Glutamatergic neuron (in vitro differentiated cells): ENCODE data around the gene BCKDHB. TPM values are rescaled to one million over a fixed set of nuclear protein-coding genes. Genes with fewer than 3 reads are reported as not detected.
"Not testable (repeated sequence)": the region's sequence is repeated elsewhere in the genome, so short reads cannot be mapped to it uniquely, and the experiment has no call there.

Source experiments
- DNase-seq: peaks from one replicate; pipeline ENCODE4 v3.0.0; 2022
- H3K27ac Mint-ChIP-seq: one replicate; pipeline ENCODE4 v1.8.0; 2020; ENCODE audit warnings: mild to moderate bottlenecking, mixed read lengths, inconsistent platforms; ENCODE audit not compliant: unreplicated experiment
- H3K27me3 Mint-ChIP-seq: one replicate; pipeline ENCODE4 v1.8.0; 2020; ENCODE audit warnings: mild to moderate bottlenecking, moderate library complexity, mixed read lengths, inconsistent platforms; ENCODE audit not compliant: unreplicated experiment
- H3K36me3 Mint-ChIP-seq: one replicate; pipeline ENCODE4 v1.8.0; 2020; ENCODE audit warnings: mild to moderate bottlenecking, mixed read lengths, inconsistent platforms; ENCODE audit not compliant: unreplicated experiment
- H3K4me1 Mint-ChIP-seq: one replicate; pipeline ENCODE4 v1.8.0; 2020; ENCODE audit warnings: mild to moderate bottlenecking, low read depth, mixed read lengths, inconsistent platforms; ENCODE audit not compliant: unreplicated experiment
- H3K4me3 Mint-ChIP-seq: one replicate; pipeline ENCODE4 v1.8.0; 2020; ENCODE audit warnings: mild to moderate bottlenecking, mixed read lengths, inconsistent platforms; ENCODE audit not compliant: unreplicated experiment
- H3K9me3 Mint-ChIP-seq: one replicate; pipeline ENCODE4 v1.8.0; 2020; ENCODE audit warnings: mild to moderate bottlenecking, moderate library complexity, mixed read lengths, inconsistent platforms; ENCODE audit not compliant: unreplicated experiment
- CTCF ChIP-seq: fragments of 200-600 bp; sonication (generic); IDR thresholded peaks from one replicate; pipeline ENCODE4 v1.5.0; 2021; ENCODE audit not compliant: partially characterized antibody, unreplicated experiment
- total RNA-seq: library from RNA; stranded (reverse); fragmentation: NEBNext Ultra II Directional; extraction: Animal tissue kit (Norgen Biotek cat#: 25700); gene quantifications from one replicate; pipeline ENCODE4 v1.2.1, GENCODE V29; 2021; ENCODE audit not compliant: unreplicated experiment

Gene BCKDHB
- total RNA-seq, 1 donor from 2014 or later, result 13.6 TPM

GRCh38 chr6:80105972-80106417, 476 bp upstream of the BCKDHB start:
- Mint-ChIP-seq H3K27ac (no peak overlapping the region), H3K4me1 (peaks cover 3% of the 10 kb centered on the region), H3K4me3 (peak overlapping the region; percentile 89), H3K36me3 (no peaks in the 10 kb centered on the region), H3K9me3 (no peaks in the 10 kb centered on the region), H3K27me3 (no peaks in the 10 kb centered on the region)
- TF ChIP-seq CTCF, result no peak
- DNase-seq, result no peak

GRCh38 chr6:80122576-80122975, 16.1 kb downstream of the BCKDHB start:
- not testable (repeated sequence) for H3K4me1 Mint-ChIP-seq, H3K4me3 Mint-ChIP-seq, H3K9me3 Mint-ChIP-seq, DNase-seq, H3K27me3 Mint-ChIP-seq, H3K27ac Mint-ChIP-seq
- peaks cover 29% of the 10 kb centered on the region for H3K36me3 Mint-ChIP-seq

- peaks cover 3% of the 10 kb centered on the region for H3K9me3 Mint-ChIP-seq
- no peak for TF ChIP-seq CTCF
- no peak overlapping the region for H3K27ac Mint-ChIP-seq
- H3K4me1 Mint-ChIP-seq, result no peaks in the 10 kb centered on the region
- H3K27me3 Mint-ChIP-seq, result no peaks in the 10 kb centered on the region
- peaks cover 14% of the 10 kb centered on the region for H3K36me3 Mint-ChIP-seq
- no peak for DNase-seq
- no peak overlapping the region for H3K4me3 Mint-ChIP-seq
Observed at GRCh38 chr6:80126657-80127345, 20.3 kb downstream of the BCKDHB start.

- no peak for TF ChIP-seq CTCF
- Mint-ChIP-seq H3K9me3 (no peaks in the 10 kb centered on the region), H3K36me3 (no peaks in the 10 kb centered on the region), H3K27me3 (no peaks in the 10 kb centered on the region), H3K4me1 (no peaks in the 10 kb centered on the region), H3K27ac (no peak overlapping the region), H3K4me3 (no peak overlapping the region)
- no peak for DNase-seq
Observed at GRCh38 chr6:80129485-80129884, 23.0 kb downstream of the BCKDHB start.

GRCh38 chr6:80133020-80133419, 26.5 kb downstream of the BCKDHB start:
- Mint-ChIP-seq H3K9me3 (no peaks in the 10 kb centered on the region), H3K27ac (no peak overlapping the region), H3K4me3 (no peak overlapping the region), H3K36me3 (no peaks in the 10 kb centered on the region), H3K27me3 (no peaks in the 10 kb centered on the region), H3K4me1 (no peaks in the 10 kb centered on the region)
- TF ChIP-seq CTCF, result no peak
- peak; percentile 60 for DNase-seq
